ENCODE measurements around the gene ZNF385B.

- no peak for TF ChIP-seq CTCF (IDR thresholded peaks at IDR 0.05)
- TF ChIP-seq POLR2AphosphoS5 (IDR thresholded peaks at IDR 0.05): no peak
- no peak for TF ChIP-seq POLR2A (IDR thresholded peaks at IDR 0.05)
Measured at GRCh38 chr2:179686069-179686468, 175.3 kb downstream of the ZNF385B start.

Measured in stomach (tissue), 4 donors.